Nephron (organoid): ENCODE measurements around the gene CRABP2.
A peak's percentile ranks its signal among the peaks of the same experiment; 100 is the strongest.

Experiments used
- H3K27ac Mint-ChIP-seq, 3 experiments: 2 replicates each; pipeline ENCODE4 v1.8.0; 2020; ENCODE audit warnings: mixed read lengths in 3 of 3, mild to moderate bottlenecking in 2 of 3, moderate library complexity in 1 of 3
- H3K27me3 Mint-ChIP-seq: 2 replicates; pipeline ENCODE4 v1.8.0; 2021; ENCODE audit warnings: low read depth, mild to moderate bottlenecking, moderate library complexity, mixed read lengths
- H3K36me3 Mint-ChIP-seq: 2 replicates; pipeline ENCODE4 v1.8.0; 2020; ENCODE audit warnings: low read depth, mixed read lengths
- H3K4me1 Mint-ChIP-seq: 2 replicates; pipeline ENCODE4 v1.8.0; 2020; ENCODE audit warnings: mixed read lengths
- H3K4me3 Mint-ChIP-seq, 3 experiments: 2 replicates each; pipeline ENCODE4 v1.8.0; 2020; ENCODE audit warnings: mild to moderate bottlenecking in 3 of 3, mixed read lengths in 3 of 3, moderate library complexity in 2 of 3
- H3K9me3 Mint-ChIP-seq: 2 replicates; pipeline ENCODE4 v1.8.0; 2020; ENCODE audit warnings: mixed read lengths
- TF ChIP-seq, protein P1 (sequence below), 3 experiments: fragments of 200-600 bp; sonication (generic); IDR thresholded peaks; one replicate each; pipeline ENCODE4 v1.5.0; 2021; ENCODE audit warnings: antibody characterized with exemption in 3 of 3; ENCODE audit not compliant: unreplicated experiment in 3 of 3

The CRABP2 gene

GRCh38 chr1:156727926-156728598 is 22.7 kb upstream of the CRABP2 start, which contains the start of gene METTL25B:
Gene METTL25B (plus strand): TSS chr1:156728469. CDS start chr1:156729105, 636 bp downstream.
- Mint-ChIP-seq H3K27me3 (no peaks in the 10 kb centered on the region), H3K27ac (peak within 1 kb of the TSS; percentile 85 to 94 (median 91)), H3K9me3 (no peaks in the 10 kb centered on the region), H3K4me1 (peaks cover 23% of the 10 kb centered on the region), H3K36me3 (peaks cover 19% of the 10 kb centered on the region), H3K4me3 (no peak within 1 kb of the TSS)
- TF ChIP-seq, protein P1, sequence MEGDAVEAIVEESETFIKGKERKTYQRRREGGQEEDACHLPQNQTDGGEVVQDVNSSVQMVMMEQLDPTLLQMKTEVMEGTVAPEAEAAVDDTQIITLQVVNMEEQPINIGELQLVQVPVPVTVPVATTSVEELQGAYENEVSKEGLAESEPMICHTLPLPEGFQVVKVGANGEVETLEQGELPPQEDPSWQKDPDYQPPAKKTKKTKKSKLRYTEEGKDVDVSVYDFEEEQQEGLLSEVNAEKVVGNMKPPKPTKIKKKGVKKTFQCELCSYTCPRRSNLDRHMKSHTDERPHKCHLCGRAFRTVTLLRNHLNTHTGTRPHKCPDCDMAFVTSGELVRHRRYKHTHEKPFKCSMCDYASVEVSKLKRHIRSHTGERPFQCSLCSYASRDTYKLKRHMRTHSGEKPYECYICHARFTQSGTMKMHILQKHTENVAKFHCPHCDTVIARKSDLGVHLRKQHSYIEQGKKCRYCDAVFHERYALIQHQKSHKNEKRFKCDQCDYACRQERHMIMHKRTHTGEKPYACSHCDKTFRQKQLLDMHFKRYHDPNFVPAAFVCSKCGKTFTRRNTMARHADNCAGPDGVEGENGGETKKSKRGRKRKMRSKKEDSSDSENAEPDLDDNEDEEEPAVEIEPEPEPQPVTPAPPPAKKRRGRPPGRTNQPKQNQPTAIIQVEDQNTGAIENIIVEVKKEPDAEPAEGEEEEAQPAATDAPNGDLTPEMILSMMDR (IDR thresholded peaks at IDR 0.05; ENCODE audit: unreplicated experiment in 3 of 3): no peak

DNA sequence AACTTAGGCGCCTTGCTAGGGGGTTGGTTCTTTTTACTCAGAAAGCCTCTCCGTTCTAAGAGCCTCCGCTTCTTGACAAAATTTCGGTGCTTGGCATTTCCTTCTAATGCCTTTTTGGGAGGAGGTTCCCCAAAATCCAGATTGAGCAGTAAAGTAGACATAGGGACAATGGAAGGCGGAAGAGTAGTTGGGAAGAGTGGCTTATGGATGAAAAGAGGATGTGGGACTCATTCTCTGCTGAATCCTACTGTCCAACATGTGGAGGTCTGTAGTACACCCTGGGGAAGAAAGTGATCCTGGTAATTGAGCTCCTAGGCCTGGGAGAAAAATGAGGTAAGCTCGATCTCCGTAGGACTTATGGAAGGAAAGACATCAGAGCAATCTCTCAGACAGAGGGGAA is 22.1 kb upstream of the CRABP2 start:
- Mint-ChIP-seq H3K4me3 (no peak overlapping the region), H3K36me3 (peaks cover 21% of the 10 kb centered on the region), H3K4me1 (peaks cover 23% of the 10 kb centered on the region)

GRCh38 chr1:156726549-156727226 is 21.3 kb upstream of the CRABP2 start:
- peaks cover 21% of the 10 kb centered on the region for H3K36me3 Mint-ChIP-seq
- TF ChIP-seq, protein P1 (IDR thresholded peaks at IDR 0.05; ENCODE audit: unreplicated experiment in 3 of 3): peak; percentile 38 to 56 (median 51)
- no peaks in the 10 kb centered on the region for H3K27me3 Mint-ChIP-seq
- peaks cover 23% of the 10 kb centered on the region for H3K4me1 Mint-ChIP-seq
- no peaks in the 10 kb centered on the region for H3K9me3 Mint-ChIP-seq
- H3K27ac Mint-ChIP-seq: no peak overlapping the region
- H3K4me3 Mint-ChIP-seq: no peak overlapping the region

More for the DNA sequence above, 22.1 kb upstream of the CRABP2 start:
- Mint-ChIP-seq H3K9me3 (no peaks in the 10 kb centered on the region), H3K27ac (peak overlapping the region; percentile 85 to 94 (median 91)), H3K27me3 (no peaks in the 10 kb centered on the region)
- TF ChIP-seq, protein P1 (IDR thresholded peaks at IDR 0.05; ENCODE audit: unreplicated experiment in 3 of 3): no peak

- Mint-ChIP-seq H3K36me3 (peaks cover 24% of the 10 kb centered on the region), H3K4me1 (peaks cover 23% of the 10 kb centered on the region), H3K27ac (no peak overlapping the region), H3K9me3 (no peaks in the 10 kb centered on the region), H3K4me3 (no peak overlapping the region), H3K27me3 (no peaks in the 10 kb centered on the region)
- TF ChIP-seq, protein P1 (IDR thresholded peaks at IDR 0.05; ENCODE audit: unreplicated experiment in 3 of 3): peak; percentile 89 to 95 (median 92)
Observed at GRCh38 chr1:156725683-156726280, 20.4 kb upstream of the CRABP2 start.

DNA sequence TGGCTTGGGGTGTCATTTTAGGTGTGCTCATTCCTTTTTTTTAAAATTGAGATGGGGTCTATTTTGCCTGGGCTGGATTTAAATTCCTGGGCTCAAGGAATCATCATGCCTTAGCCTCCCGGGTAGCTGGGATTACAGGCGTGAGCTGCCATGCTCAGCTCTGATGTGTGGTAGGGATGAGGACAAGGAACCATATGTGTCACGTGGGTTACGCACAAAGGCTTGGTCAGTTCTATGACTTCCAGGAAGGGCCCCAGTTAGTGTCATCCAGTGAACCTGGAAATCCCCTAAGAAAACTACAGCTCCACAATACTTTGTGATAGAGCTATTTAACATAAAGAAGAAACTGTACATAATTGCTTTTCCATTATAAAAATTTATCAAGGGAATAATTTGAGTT is 16.2 kb upstream of the CRABP2 start:
- peaks cover 5% of the 10 kb centered on the region for H3K4me1 Mint-ChIP-seq
- no peak overlapping the region for H3K4me3 Mint-ChIP-seq
- H3K27me3 Mint-ChIP-seq: no peaks in the 10 kb centered on the region
- no peak overlapping the region for H3K27ac Mint-ChIP-seq
- TF ChIP-seq, protein P1 (IDR thresholded peaks at IDR 0.05; ENCODE audit: unreplicated experiment in 3 of 3): no peak
- H3K9me3 Mint-ChIP-seq: no peaks in the 10 kb centered on the region
- peaks cover 38% of the 10 kb centered on the region for H3K36me3 Mint-ChIP-seq
